ENCODE results near the gene KCNJ1.

DNA sequence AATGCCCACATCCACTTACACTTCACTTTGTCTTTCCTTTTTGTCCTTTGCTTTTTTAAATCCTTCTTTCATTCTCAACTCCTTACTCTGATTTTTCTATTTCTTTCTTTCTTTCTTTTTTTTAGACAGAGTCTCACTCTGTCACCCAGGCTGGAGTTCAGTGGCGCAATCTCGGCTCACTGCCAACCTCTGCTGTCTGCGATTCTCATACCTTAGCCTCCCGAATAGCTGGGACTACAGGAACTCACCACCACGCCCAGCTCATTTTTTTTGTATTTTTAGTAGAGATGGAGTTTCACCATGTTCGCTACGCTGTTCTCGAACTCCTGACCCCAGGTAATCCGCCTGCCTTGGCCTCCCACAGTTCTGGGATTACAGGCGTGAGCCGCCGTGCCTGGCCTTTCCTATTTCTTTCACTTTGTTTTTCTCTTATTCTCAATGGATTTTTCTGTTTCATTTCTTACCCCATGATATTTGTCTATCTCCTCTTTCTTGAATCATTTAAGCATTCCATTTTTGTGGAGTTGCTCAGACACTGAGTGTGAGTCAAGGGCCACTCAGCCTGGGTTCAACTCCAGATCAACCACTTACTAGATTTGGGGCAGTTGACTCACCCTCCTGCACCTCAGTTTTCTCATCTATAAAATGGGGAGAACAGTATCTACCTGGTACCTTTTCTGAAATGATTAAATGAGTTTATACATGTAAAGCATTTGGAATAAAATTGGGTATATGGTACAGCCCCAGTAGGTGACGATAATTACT, 31.7 kb upstream of the KCNJ1 start:
- TF ChIP-seq, protein P1, sequence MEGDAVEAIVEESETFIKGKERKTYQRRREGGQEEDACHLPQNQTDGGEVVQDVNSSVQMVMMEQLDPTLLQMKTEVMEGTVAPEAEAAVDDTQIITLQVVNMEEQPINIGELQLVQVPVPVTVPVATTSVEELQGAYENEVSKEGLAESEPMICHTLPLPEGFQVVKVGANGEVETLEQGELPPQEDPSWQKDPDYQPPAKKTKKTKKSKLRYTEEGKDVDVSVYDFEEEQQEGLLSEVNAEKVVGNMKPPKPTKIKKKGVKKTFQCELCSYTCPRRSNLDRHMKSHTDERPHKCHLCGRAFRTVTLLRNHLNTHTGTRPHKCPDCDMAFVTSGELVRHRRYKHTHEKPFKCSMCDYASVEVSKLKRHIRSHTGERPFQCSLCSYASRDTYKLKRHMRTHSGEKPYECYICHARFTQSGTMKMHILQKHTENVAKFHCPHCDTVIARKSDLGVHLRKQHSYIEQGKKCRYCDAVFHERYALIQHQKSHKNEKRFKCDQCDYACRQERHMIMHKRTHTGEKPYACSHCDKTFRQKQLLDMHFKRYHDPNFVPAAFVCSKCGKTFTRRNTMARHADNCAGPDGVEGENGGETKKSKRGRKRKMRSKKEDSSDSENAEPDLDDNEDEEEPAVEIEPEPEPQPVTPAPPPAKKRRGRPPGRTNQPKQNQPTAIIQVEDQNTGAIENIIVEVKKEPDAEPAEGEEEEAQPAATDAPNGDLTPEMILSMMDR (IDR thresholded peaks at IDR 0.05 in 2 of 3, conservative IDR thresholded peaks at IDR 0.05 in 1 of 3; ENCODE audit: control insufficient read depth in 2 of 3, extremely low read depth in 1 of 3, insufficient read depth in 1 of 3, low read depth in 3 of 3, low read length in 3 of 3): no peak
- TF ChIP-seq POLR2AphosphoS5 (IDR thresholded peaks at IDR 0.05; ENCODE audit: low read length) (no peak), CEBPB (IDR thresholded peaks at IDR 0.05; ENCODE audit: borderline replicate concordance in 1 of 2, low read depth in 2 of 2, low read length in 2 of 2) (no peak), YY1 (IDR thresholded peaks at IDR 0.05; ENCODE audit: low read depth, low read length) (no peak)
- TF ChIP-seq, protein P2, sequence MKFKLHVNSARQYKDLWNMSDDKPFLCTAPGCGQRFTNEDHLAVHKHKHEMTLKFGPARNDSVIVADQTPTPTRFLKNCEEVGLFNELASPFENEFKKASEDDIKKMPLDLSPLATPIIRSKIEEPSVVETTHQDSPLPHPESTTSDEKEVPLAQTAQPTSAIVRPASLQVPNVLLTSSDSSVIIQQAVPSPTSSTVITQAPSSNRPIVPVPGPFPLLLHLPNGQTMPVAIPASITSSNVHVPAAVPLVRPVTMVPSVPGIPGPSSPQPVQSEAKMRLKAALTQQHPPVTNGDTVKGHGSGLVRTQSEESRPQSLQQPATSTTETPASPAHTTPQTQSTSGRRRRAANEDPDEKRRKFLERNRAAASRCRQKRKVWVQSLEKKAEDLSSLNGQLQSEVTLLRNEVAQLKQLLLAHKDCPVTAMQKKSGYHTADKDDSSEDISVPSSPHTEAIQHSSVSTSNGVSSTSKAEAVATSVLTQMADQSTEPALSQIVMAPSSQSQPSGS (IDR thresholded peaks at IDR 0.05; ENCODE audit: low read length): no peak
- TF ChIP-seq, protein P3, sequence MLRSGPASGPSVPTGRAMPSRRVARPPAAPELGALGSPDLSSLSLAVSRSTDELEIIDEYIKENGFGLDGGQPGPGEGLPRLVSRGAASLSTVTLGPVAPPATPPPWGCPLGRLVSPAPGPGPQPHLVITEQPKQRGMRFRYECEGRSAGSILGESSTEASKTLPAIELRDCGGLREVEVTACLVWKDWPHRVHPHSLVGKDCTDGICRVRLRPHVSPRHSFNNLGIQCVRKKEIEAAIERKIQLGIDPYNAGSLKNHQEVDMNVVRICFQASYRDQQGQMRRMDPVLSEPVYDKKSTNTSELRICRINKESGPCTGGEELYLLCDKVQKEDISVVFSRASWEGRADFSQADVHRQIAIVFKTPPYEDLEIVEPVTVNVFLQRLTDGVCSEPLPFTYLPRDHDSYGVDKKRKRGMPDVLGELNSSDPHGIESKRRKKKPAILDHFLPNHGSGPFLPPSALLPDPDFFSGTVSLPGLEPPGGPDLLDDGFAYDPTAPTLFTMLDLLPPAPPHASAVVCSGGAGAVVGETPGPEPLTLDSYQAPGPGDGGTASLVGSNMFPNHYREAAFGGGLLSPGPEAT (IDR thresholded peaks at IDR 0.05; ENCODE audit: low read depth): no peak

All from GM12878 (cell line).